ENCODE measurements around the gene RBBP5. TPM values are rescaled to one million over a fixed set of nuclear protein-coding genes. Genes with fewer than 3 reads are reported as not detected.

The RBBP5 gene
- total RNA-seq, 2 experiments from 2014 or later: 18.8 to 21.6 TPM

DNA sequence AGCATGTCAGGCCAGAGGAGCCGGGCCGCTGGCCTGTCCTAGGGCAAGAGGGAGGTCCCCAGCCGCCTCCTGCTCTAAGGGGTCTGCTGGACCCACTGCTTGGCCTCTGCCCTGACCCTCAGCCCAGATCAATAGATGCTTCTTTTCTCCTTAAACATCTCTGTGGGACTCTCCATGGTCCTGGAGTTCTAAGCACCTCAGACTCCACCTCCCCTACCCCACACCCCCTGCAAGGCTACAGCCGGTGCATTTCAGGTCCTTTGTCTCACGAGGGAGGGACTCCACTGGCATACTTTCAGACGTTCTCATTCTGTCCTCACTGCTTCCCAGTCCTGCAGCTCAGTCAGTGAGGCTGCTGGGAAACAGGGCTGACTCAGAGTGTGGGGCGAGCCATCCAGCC is 67.8 kb downstream of the RBBP5 start:
- CTCF ChIA-PET: no interaction called here
- Mint-ChIP-seq H3K9me3 (no peaks in the 10 kb centered on the region), H3K36me3 (ENCODE audit: low read depth) (no peaks in the 10 kb centered on the region), H3K27ac (no peak overlapping the region), H3K4me3 (no peak overlapping the region), H3K27me3 (no peaks in the 10 kb centered on the region), H3K4me1 (ENCODE audit: low read depth) (no peaks in the 10 kb centered on the region)
- TF ChIP-seq, protein P1, sequence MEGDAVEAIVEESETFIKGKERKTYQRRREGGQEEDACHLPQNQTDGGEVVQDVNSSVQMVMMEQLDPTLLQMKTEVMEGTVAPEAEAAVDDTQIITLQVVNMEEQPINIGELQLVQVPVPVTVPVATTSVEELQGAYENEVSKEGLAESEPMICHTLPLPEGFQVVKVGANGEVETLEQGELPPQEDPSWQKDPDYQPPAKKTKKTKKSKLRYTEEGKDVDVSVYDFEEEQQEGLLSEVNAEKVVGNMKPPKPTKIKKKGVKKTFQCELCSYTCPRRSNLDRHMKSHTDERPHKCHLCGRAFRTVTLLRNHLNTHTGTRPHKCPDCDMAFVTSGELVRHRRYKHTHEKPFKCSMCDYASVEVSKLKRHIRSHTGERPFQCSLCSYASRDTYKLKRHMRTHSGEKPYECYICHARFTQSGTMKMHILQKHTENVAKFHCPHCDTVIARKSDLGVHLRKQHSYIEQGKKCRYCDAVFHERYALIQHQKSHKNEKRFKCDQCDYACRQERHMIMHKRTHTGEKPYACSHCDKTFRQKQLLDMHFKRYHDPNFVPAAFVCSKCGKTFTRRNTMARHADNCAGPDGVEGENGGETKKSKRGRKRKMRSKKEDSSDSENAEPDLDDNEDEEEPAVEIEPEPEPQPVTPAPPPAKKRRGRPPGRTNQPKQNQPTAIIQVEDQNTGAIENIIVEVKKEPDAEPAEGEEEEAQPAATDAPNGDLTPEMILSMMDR (IDR thresholded peaks at IDR 0.05): no peak
- ATAC-seq (no peak), DNase-seq (no peak)
- POLR2A ChIA-PET: no interaction called here
- intact Hi-C loops (cut with micrococcal nuclease): no loop called here

DNA sequence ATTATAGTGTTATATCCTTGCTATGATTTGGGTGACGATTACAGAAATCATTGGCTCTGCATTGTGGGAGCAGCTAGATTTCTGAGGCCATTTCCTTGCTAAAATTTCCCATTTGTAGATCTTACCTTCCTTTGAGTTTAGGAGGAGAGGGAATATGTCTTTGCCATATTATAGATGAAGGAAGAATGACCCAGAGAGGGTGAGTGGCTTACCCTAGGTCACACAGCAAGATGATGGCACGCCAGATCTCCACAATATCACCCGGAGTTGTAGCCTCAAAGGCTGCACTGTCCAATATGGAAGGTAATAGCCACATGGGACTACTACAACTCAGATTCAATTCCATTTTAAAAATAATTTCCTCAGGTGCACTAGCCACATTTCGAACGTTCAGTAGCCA is 68.5 kb downstream of the RBBP5 start:
- ATAC-seq: no peak
- intact Hi-C loops (cut with micrococcal nuclease): no loop called here
- ChIA-PET CTCF (interaction anchor here (1.0 to 2.1 kb wide), 2 partner anchors 9 to 203 kb away, joined by 3 to 22 read pairs; no protein-coding TSS in a partner anchor), POLR2A (no interaction called here)
- no peak for DNase-seq
- no peaks in the 10 kb centered on the region for H3K9me3 Mint-ChIP-seq
- H3K27ac Mint-ChIP-seq: no peak overlapping the region
- no peak overlapping the region for H3K4me3 Mint-ChIP-seq
- no peaks in the 10 kb centered on the region for H3K36me3 Mint-ChIP-seq (ENCODE audit: low read depth)
- TF ChIP-seq, protein P1 (IDR thresholded peaks at IDR 0.05): no peak
- peaks cover 1% of the 10 kb centered on the region for H3K27me3 Mint-ChIP-seq
- H3K4me1 Mint-ChIP-seq (ENCODE audit: low read depth): no peaks in the 10 kb centered on the region

DNA sequence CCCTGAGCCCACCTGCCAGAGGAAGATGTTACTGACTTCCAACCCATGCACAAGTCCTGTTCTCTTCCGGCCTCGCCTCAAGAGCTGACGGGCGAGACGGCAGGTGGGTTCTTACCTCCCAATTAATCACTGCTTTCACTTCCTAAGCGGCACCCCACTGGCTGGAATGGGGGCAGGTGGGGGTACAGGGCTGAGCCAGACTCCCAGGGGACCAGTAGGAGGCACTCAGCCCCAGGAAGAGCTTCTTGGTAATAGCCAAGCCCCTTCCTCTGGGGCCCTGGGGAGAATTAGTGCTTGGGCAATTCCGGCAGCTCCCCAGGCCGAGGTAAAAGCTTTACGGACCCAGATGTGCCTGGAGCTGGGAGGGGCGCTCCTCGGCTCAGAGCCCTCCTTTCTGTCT is 69.1 kb downstream of the RBBP5 start:
- Mint-ChIP-seq H3K4me3 (no peak overlapping the region), H3K9me3 (no peaks in the 10 kb centered on the region), H3K4me1 (ENCODE audit: low read depth) (no peaks in the 10 kb centered on the region), H3K27ac (no peak overlapping the region), H3K36me3 (ENCODE audit: low read depth) (no peaks in the 10 kb centered on the region), H3K27me3 (peaks cover 1% of the 10 kb centered on the region)
- no peak for DNase-seq
- POLR2A ChIA-PET: no interaction called here
- no peak for ATAC-seq
- intact Hi-C loops (cut with micrococcal nuclease): no loop called here
- CTCF ChIA-PET: interaction anchor here (1.0 to 2.1 kb wide), 2 partner anchors 9 to 203 kb away, joined by 3 to 22 read pairs; no protein-coding TSS in a partner anchor
- TF ChIP-seq, protein P1 (IDR thresholded peaks at IDR 0.05): no peak

DNA sequence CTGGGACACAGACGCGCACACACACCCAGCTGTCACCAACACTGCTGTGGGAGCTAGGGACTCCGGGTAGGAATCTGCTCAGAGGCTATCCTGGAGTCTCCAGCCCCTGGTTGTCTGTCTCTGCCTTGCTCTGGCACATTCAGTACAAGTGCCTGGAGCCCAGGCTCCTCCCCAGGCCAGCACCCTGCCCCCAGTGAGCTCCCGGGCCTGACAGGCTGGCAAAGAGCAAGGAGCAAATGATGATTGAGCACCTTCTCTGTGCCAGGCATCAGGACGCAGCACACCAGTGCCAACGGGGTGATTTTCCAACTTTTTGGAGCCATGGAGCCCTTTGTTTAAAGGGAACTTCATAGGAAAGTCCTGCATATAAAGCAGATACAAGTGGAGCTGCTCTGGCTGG is 72.3 kb downstream of the RBBP5 start:
- peaks cover 12% of the 10 kb centered on the region for H3K27me3 Mint-ChIP-seq
- no peaks in the 10 kb centered on the region for H3K36me3 Mint-ChIP-seq (ENCODE audit: low read depth)
- ChIA-PET POLR2A (no interaction called here), CTCF (interaction anchor here (1.5 to 2.0 kb wide), 2 partner anchors 12 to 60 kb away, joined by 4 to 8 read pairs; no protein-coding TSS in a partner anchor)
- no peaks in the 10 kb centered on the region for H3K4me1 Mint-ChIP-seq (ENCODE audit: low read depth)
- H3K9me3 Mint-ChIP-seq: no peaks in the 10 kb centered on the region
- DNase-seq (no peak), ATAC-seq (no peak)
- TF ChIP-seq, protein P1 (IDR thresholded peaks at IDR 0.05): no peak
- intact Hi-C loops (cut with micrococcal nuclease): no loop called here
- no peak overlapping the region for H3K27ac Mint-ChIP-seq
- H3K4me3 Mint-ChIP-seq: no peak overlapping the region

DNA sequence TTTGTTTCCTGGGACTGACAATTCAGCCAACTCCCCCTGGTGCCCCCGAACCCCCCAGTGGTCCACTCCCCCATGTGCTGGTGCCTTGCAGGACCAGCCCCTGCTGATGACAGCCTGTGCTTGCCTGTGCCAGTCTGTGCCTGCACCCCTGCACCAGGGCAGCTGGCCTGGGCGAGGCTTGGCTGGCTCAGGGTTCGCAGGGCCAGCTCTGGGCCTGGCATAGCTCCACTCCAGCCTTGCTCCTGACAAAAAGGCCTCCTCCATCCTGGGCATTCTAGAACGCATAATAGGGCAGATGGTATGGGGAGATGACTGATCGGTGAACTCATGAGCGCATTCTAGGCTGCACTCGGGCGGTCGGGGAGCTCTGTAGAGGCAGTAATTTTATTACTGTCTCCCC is 73.4 kb downstream of the RBBP5 start:
- no peak for ATAC-seq
- Mint-ChIP-seq H3K9me3 (no peaks in the 10 kb centered on the region), H3K4me1 (ENCODE audit: low read depth) (no peaks in the 10 kb centered on the region), H3K27me3 (peaks cover 20% of the 10 kb centered on the region), H3K27ac (no peak overlapping the region), H3K4me3 (no peak overlapping the region), H3K36me3 (ENCODE audit: low read depth) (no peaks in the 10 kb centered on the region)
- CTCF ChIA-PET: interaction anchor here (1.5 to 2.4 kb wide), 2 partner anchors 14 to 59 kb away, joined by 4 to 11 read pairs; no protein-coding TSS in a partner anchor
- POLR2A ChIA-PET: no interaction called here
- intact Hi-C loops (cut with micrococcal nuclease): no loop called here
- no peak for DNase-seq
- TF ChIP-seq, protein P1 (IDR thresholded peaks at IDR 0.05): no peak
